HG03378 (cell line): Measurements from ENCODE around the gene TAB3.

Source experiments
- ATAC-seq: cut with Tn5 transposase; IDR thresholded peaks from one replicate; pipeline ENCODE4 v1.9.1; 2021; ENCODE audit warnings: mild to moderate bottlenecking, moderate library complexity; ENCODE audit not compliant: unreplicated experiment

Gene TAB3

GRCh38 chrX:30887721-30888120, 1.3 kb downstream of the TAB3 start:
- no peak for ATAC-seq

DNA sequence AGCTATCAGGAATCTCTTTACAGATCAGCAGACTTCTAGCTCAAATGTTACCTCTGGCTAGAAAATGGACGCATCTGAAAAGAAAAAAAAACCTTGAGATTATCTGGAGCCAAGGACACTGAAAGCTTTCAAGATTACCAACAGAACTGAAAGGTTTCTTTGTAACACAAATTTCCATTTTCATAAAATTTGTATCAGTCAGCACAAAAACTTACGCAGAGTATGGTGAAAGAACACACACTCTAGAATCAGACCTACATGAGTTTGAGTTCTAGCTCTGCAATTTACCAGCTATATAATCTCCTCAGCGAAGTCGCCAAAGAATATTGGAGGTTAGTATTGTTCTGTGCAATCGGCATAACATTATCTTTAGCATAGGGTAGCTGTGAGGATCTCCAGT, 1.8 kb downstream of the TAB3 start:
- ATAC-seq: no peak

GRCh38 chrX:30885136-30885535, 3.9 kb downstream of the TAB3 start:
- no peak for ATAC-seq

DNA sequence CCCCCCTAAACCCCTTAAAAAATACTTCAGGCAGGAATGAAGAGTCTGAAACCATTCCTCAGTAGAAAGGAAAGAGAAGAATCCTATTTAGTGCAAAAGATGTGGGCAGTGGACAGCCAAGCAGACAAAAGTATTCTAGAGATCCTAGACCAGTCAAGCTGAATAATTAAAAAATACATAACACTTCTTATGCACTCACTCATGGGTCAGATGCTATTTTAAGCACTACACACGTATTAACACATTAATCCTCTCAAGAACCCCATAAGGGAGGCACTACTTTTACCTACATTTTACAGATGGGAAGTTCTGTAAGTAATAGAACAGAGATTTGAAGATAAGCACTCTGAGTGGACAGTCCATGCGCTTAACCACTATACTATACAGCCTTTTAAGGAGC, 5.9 kb downstream of the TAB3 start:
- no peak for ATAC-seq

GRCh38 chrX:30881797-30882196, 7.3 kb downstream of the TAB3 start:
- no peak for ATAC-seq

DNA sequence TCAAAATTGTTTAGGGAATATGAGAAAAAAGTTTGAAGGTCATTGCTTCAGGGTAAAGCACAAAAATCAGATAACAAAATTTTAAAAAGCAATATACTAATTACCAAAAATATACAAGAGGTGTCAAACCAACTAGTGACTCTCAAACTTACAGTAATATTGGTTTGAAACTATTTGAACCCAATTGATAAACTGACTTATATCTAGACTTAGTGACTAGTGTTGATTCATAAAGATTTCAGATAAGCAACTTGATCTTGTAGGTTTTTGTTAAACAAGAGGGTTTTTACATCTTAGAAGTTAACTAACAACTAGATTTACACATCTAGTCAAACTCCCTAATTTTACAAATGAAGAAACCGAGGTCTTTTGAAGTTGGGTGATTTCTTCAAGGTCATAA, 7.7 kb downstream of the TAB3 start:
- ATAC-seq: no peak

DNA sequence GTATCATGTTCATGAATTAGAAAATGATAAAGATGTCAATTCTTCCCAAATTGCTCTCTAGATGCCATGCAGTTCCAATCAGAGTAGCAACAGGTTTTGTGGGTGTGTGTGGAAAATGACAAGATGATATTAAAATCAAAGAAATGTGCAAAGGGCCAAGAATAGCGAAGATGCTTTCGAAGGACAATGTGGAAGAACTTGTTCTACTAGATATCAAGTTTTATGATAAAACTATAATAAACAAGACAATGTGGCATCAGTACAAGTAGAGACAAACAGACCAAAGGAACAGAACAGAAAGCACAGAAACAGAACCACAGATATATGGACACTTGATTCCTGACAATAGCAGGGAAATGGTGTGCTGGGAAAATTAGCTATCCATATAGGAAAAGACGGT, 9.0 kb downstream of the TAB3 start:
- ATAC-seq: no peak

- no peak for ATAC-seq
Measured at GRCh38 chrX:30876367-30876766, 12.7 kb downstream of the TAB3 start.

DNA sequence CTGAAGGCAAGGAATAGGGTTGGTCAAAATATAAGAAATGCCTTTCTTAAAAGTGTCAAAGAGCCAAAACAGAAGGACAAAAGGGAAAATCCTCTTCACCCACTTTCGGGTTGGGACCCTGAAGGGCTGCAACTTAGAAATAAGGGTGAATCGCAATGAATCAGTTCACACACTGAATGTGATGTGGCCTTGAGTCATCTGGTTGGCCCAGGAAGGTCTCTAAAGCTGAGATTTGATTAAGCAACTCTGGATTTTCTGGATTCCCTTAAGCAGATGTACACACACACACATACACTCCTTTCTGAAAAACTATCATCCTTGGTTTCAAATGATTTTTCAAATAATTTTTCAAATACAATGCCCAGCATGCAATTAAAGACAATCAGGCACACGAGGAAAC, 13.1 kb downstream of the TAB3 start:
- ATAC-seq: no peak

DNA sequence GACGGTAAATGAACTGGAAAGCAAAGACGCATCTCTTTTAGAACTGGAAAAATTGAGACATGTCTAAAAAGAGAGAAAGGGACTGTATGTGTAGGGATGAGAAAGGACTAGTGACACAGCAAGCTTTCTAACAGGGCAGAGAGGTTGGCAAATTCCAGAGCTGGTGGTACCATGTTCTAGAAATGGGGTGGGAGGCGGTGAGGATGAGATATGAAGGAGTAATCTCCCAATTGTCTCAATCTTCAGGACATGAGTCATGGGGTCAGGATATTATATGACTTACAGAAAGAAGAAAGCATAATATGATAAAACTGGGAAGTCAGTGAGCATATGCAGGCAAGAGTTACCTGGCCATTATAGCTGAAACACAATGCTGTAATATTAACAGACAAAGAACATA, 14.2 kb downstream of the TAB3 start:
- ATAC-seq: no peak

- ATAC-seq: no peak
Measured at GRCh38 chrX:30870572-30870971, 18.5 kb downstream of the TAB3 start.

DNA sequence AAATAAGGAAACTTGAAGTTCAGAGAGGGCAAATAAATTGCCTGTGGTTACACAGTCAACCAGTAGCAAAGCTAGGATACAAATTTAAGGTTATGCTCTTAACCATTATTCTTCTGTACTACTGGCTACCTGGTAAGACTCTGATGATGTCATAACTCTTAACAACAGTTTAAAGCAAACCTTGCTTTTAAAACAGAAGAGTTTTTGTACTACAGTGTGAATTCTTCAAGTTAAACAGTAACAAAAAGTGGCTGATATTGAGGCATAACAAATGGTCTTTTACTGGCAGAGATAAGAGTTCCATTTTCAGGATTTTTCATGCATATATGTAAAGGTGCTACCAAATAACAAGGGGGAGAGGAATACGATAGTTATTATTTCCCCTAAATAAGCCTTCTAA, 23.4 kb downstream of the TAB3 start:
- no peak for ATAC-seq

GRCh38 chrX:30865015-30865414, 24.0 kb downstream of the TAB3 start:
- ATAC-seq: peak; percentile 51

- ATAC-seq: no peak
Measured at GRCh38 chrX:30864383-30864785, 24.7 kb downstream of the TAB3 start.

DNA sequence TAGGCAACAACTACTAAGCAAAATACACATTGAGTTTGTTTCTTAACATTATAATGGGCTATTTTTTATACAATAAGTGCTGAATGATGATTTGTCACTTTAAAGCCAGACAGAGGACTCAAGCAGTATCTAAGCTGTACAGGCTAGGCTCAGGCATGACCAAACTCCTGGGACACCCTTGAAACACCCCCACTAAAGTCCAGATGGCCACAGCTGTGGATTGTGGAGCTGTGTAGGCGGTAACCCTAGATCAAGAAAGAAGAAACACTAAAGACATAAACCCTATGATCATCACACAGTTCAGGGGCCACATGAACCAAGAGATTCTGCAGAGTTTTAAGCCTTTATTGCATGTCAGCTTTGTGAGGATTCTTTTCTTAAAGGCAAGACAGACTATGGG, 25.1 kb downstream of the TAB3 start:
- no peak for ATAC-seq

DNA sequence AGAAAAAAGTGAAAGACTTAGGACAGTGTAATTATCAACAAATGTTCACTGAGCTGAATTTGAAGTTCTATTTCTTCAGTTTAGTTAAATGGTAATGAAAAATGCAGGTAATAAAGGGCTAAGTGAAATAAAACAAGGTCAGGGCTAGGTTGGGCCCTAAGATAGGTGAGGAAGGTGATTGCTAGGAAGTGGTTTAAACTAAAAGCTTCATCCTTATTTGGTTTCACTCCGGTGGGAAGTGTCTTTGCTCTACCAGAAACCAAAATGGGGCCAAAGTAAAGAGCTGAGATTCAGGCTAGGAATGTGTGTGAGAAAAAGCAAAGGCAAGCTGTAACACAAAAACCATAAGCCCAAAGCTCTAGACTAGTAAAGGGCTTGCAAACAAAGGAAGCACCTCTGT, 31.0 kb downstream of the TAB3 start:
- no peak for ATAC-seq

GRCh38 chrX:30851449-30851848, 37.6 kb downstream of the TAB3 start:
- ATAC-seq: no peak

GRCh38 chrX:30835373-30835772, 53.7 kb downstream of the TAB3 start:
- ATAC-seq: no peak

- ATAC-seq: no peak
Measured at GRCh38 chrX:30833896-30834295, 55.2 kb downstream of the TAB3 start.

GRCh38 chrX:30831082-30831481, 58.0 kb downstream of the TAB3 start:
- no peak for ATAC-seq

DNA sequence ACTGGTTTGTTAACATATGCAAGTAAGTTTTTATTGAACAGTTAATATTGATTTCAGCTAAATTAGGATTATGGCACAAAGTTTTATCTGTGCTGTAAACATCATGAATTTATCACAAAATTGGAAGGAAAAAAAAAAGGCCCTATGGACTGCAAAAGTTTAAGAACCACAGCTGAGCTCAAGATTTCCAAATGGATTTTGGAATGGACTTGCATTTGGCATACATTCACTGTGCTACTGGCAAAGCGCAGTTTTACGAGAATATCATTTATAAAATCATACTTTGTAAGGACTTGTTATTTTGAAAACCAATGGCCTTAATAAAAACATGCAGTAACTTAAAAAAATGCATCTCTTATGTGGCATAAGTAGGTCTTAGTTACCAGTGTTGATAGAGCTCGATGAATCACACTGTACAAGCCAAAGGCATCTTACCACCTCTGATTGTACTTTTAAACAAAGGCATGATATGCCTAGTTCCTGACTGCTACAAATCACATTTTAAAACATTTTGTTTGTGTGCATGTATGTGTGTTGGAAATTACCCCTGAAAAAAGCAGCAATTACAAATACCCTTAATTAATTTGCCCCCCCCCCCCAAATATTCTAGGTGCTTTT, 58.6 kb downstream of the TAB3 start:
- ATAC-seq: no peak

DNA sequence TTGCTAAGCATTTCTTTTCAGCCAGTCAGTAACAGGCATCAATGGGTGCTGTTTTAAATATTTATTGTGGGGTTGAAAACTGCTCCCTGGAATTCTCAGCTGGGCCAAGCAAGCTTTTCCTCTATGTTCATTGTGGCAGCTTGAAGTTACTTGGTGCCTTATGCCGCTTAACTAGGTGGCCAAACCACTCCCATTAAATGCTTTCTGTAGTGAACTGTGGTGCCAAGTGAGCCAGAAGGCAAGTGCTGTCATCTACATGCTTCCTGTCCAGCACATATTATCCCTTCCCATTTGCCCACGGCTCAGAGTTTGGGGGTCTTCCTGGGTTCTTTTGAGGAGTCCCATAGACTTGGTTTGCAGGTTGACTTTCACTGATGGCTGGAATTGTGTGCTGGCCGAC, 64.8 kb downstream of the TAB3 start:
- ATAC-seq: no peak

DNA sequence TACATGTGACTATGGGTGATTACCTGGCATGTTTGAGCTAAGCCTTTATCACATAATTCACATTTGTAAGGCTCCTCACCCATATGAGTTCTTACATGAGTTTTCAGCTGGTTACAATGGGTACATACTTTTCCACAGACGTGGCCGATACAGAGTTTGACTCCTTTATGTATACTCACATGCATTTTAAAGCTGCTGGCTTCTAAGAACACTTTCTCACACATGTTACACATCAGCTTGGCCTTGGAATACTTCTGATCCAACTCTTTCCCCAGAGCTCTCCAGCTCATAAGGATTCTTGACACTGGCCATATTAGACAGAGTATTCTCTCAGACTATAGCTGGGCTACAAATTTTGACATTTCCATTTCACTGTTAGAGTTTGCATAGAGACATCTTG, 66.3 kb downstream of the TAB3 start:
- no peak for ATAC-seq
